Measurements from ENCODE around the gene CAMTA1.

Gene CAMTA1

GRCh38 chr1:7346070-7346596 is 560.9 kb downstream of the CAMTA1 start:
- TF ChIP-seq Cebpa-rat (IDR thresholded peaks at IDR 0.05): no peak
- H3K36me3 ChIP-seq: no peaks in the 10 kb centered on the region
- no peaks in the 10 kb centered on the region for H3K27me3 ChIP-seq
- no peak overlapping the region for H3K27ac ChIP-seq
- no peaks in the 10 kb centered on the region for H3K9me3 ChIP-seq
- H3K4me1 ChIP-seq: peaks cover 21% of the 10 kb centered on the region
- H3K9ac ChIP-seq: no peak overlapping the region
- no peaks in the 10 kb centered on the region for H4K20me1 ChIP-seq
- H3K4me3 ChIP-seq: no peak overlapping the region
- no peak overlapping the region for H3K4me2 ChIP-seq

- H4K20me1 ChIP-seq: no peaks in the 10 kb centered on the region
- peaks cover 13% of the 10 kb centered on the region; the same call in 1 of the 2 replicates for H3K4me1 ChIP-seq
- H3K36me3 ChIP-seq: no peaks in the 10 kb centered on the region
- no peak for TF ChIP-seq Cebpa-rat (IDR thresholded peaks at IDR 0.05)
- H3K4me2 ChIP-seq: no peak overlapping the region
- H3K4me3 ChIP-seq: no peak overlapping the region
- H3K27ac ChIP-seq: no peak overlapping the region
- no peaks in the 10 kb centered on the region for H3K9me3 ChIP-seq
- H3K9ac ChIP-seq: no peak overlapping the region
- no peaks in the 10 kb centered on the region for H3K27me3 ChIP-seq
These were observed 561.6 kb downstream of the CAMTA1 start for GRCh38 chr1:7346600-7347570.

GRCh38 chr1:7348073-7348472 is 562.8 kb downstream of the CAMTA1 start:
- Histone ChIP-seq H3K4me1 (peaks cover 11% of the 10 kb centered on the region; the same call in 1 of the 2 replicates), H3K27ac (no peak overlapping the region), H3K4me2 (no peak overlapping the region), H3K9me3 (no peaks in the 10 kb centered on the region), H3K36me3 (no peaks in the 10 kb centered on the region), H3K9ac (no peak overlapping the region), H3K27me3 (no peaks in the 10 kb centered on the region), H4K20me1 (no peaks in the 10 kb centered on the region), H3K4me3 (no peak overlapping the region)
- TF ChIP-seq Cebpa-rat (IDR thresholded peaks at IDR 0.05): no peak

GRCh38 chr1:7348580-7348979 is 563.3 kb downstream of the CAMTA1 start:
- H3K27me3 ChIP-seq: no peaks in the 10 kb centered on the region
- peaks cover 9% of the 10 kb centered on the region; the same call in 1 of the 2 replicates for H3K4me1 ChIP-seq
- no peak overlapping the region for H3K4me3 ChIP-seq
- TF ChIP-seq Cebpa-rat (IDR thresholded peaks at IDR 0.05): no peak
- H3K36me3 ChIP-seq: no peaks in the 10 kb centered on the region
- H3K4me2 ChIP-seq: no peak overlapping the region
- no peaks in the 10 kb centered on the region for H4K20me1 ChIP-seq
- no peak overlapping the region for H3K9ac ChIP-seq
- no peak overlapping the region for H3K27ac ChIP-seq
- H3K9me3 ChIP-seq: no peaks in the 10 kb centered on the region

GRCh38 chr1:7350804-7351203 is 565.5 kb downstream of the CAMTA1 start:
- Histone ChIP-seq H3K9me3 (no peaks in the 10 kb centered on the region), H4K20me1 (no peaks in the 10 kb centered on the region)
- TF ChIP-seq Cebpa-rat (IDR thresholded peaks at IDR 0.05): no peak

GRCh38 chr1:7351649-7352048 is 566.4 kb downstream of the CAMTA1 start:
- no peak for TF ChIP-seq Cebpa-rat (IDR thresholded peaks at IDR 0.05)
- no peaks in the 10 kb centered on the region for H3K9me3 ChIP-seq
- H3K36me3 ChIP-seq: no peaks in the 10 kb centered on the region
- H4K20me1 ChIP-seq: no peaks in the 10 kb centered on the region
- no peak overlapping the region for H3K27ac ChIP-seq
- no peak overlapping the region for H3K4me2 ChIP-seq
- no peaks in the 10 kb centered on the region for H3K27me3 ChIP-seq
- H3K4me1 ChIP-seq: no peaks in the 10 kb centered on the region
- H3K4me3 ChIP-seq: no peak overlapping the region
- H3K9ac ChIP-seq: no peak overlapping the region

More at GRCh38 chr1:7350804-7351203, 565.5 kb downstream of the CAMTA1 start:
- H3K27me3 ChIP-seq: no peaks in the 10 kb centered on the region
- H3K36me3 ChIP-seq: no peaks in the 10 kb centered on the region
- H3K4me3 ChIP-seq: no peak overlapping the region
- no peaks in the 10 kb centered on the region for H3K4me1 ChIP-seq
- H3K4me2 ChIP-seq: no peak overlapping the region
- no peak overlapping the region for H3K9ac ChIP-seq
- H3K27ac ChIP-seq: no peak overlapping the region

GRCh38 chr1:7352364-7352763 is 567.1 kb downstream of the CAMTA1 start:
- H3K36me3 ChIP-seq: no peaks in the 10 kb centered on the region
- no peak overlapping the region for H3K4me2 ChIP-seq
- no peak for TF ChIP-seq Cebpa-rat (IDR thresholded peaks at IDR 0.05)
- no peaks in the 10 kb centered on the region for H3K27me3 ChIP-seq
- H3K9ac ChIP-seq: no peak overlapping the region
- no peaks in the 10 kb centered on the region for H3K4me1 ChIP-seq
- H3K9me3 ChIP-seq: no peaks in the 10 kb centered on the region
- no peaks in the 10 kb centered on the region for H4K20me1 ChIP-seq
- no peak overlapping the region for H3K27ac ChIP-seq
- H3K4me3 ChIP-seq: no peak overlapping the region

- no peak for TF ChIP-seq Cebpa-rat (IDR thresholded peaks at IDR 0.05)
- Histone ChIP-seq H3K4me2 (no peak overlapping the region), H3K27me3 (no peaks in the 10 kb centered on the region), H3K9ac (no peak overlapping the region), H3K36me3 (no peaks in the 10 kb centered on the region), H3K4me1 (no peaks in the 10 kb centered on the region), H3K27ac (no peak overlapping the region), H4K20me1 (no peaks in the 10 kb centered on the region), H3K9me3 (no peaks in the 10 kb centered on the region), H3K4me3 (no peak overlapping the region)
These were observed 567.7 kb downstream of the CAMTA1 start for GRCh38 chr1:7352974-7353373.

GRCh38 chr1:7355646-7356045 is 570.4 kb downstream of the CAMTA1 start:
- no peak overlapping the region for H3K27ac ChIP-seq
- H3K4me1 ChIP-seq: 0 out of 2 replicates have a peak, but pooled peaks cover 6% of the 10 kb centered on the region
- no peak overlapping the region for H3K4me2 ChIP-seq
- no peak overlapping the region for H3K9ac ChIP-seq
- no peaks in the 10 kb centered on the region for H4K20me1 ChIP-seq
- no peaks in the 10 kb centered on the region for H3K9me3 ChIP-seq
- H3K4me3 ChIP-seq: no peak overlapping the region
- no peak for TF ChIP-seq Cebpa-rat (IDR thresholded peaks at IDR 0.05)
- no peaks in the 10 kb centered on the region for H3K27me3 ChIP-seq
- H3K36me3 ChIP-seq: no peaks in the 10 kb centered on the region

GRCh38 chr1:7356079-7356478 is 570.8 kb downstream of the CAMTA1 start:
- H3K4me1 ChIP-seq: 0 out of 2 replicates have a peak, but pooled peaks cover 6% of the 10 kb centered on the region
- H3K36me3 ChIP-seq: no peaks in the 10 kb centered on the region

More at GRCh38 chr1:7356079-7356478, 570.8 kb downstream of the CAMTA1 start:
- H3K27me3 ChIP-seq: no peaks in the 10 kb centered on the region
- H4K20me1 ChIP-seq: no peaks in the 10 kb centered on the region
- H3K9ac ChIP-seq: no peak overlapping the region
- H3K4me2 ChIP-seq: no peak overlapping the region
- H3K4me3 ChIP-seq: no peak overlapping the region
- H3K27ac ChIP-seq: no peak overlapping the region
- TF ChIP-seq Cebpa-rat (IDR thresholded peaks at IDR 0.05): no peak
- H3K9me3 ChIP-seq: no peaks in the 10 kb centered on the region
